HG03064 (cell line): ENCODE measurements around the gene CFAP251.
"Not testable (repeated sequence)": the region's sequence is repeated elsewhere in the genome, so short reads cannot be mapped to it uniquely, and the experiment has no call there.

ENCODE experiments used
- ATAC-seq: cut with Tn5 transposase; IDR thresholded peaks from one replicate; pipeline ENCODE4 v1.9.1; 2021; ENCODE audit warnings: low read depth; ENCODE audit not compliant: unreplicated experiment

Gene CFAP251

DNA sequence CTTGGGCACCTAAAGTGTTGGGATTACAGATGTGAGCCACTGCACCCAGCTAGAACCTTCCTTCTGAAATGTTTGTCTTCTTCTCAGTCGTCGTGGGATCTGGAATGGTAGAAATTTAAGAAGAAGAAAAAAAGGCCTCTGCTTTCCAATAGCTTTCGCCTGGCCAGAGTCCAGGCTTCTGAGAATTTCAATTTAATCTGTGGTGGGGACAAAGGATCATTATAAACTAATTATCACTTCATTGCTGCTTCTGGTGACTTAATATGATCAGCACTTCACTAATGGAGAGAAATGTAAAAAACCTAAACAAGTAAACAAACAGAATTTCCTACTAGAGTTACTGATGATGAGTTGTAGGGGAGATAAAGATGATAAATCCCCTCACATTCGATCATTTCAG lies 51.3 kb downstream of the CFAP251 start:
- no peak for ATAC-seq

DNA sequence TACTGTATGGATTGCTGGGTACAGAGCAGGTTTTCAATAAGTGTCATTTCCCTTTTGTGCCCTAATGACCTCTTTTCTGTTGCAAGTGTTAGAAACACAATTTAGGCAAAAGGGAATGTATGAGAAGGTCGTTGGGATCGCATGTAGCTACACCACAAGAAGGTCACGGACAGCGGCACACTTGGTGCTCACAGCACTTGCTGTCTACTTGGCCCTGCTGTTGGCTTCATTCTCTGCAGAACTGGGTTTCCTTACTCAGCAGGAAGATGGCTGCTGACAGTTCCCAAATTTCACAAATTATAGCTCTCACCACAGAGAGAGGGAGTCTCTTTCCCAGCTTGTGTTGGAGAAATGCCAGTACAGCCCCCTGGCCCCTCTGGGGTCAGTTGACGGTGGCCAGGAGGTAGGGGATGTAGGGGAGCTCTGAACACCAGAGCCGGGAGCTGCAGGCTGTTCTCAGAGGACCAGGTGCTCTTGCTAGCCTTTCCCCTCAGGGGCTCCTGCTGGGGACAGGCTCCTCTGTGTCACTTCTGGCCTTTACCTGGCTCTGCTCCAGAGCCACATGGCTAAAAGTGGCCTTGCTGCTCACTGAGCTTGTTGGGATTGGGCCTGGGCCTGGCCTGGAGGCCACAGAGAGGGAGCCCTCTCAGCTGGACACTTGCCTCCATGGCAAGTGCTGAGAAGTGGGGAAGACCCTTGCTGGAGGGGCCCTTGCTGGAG lies 52.3 kb downstream of the CFAP251 start:
- ATAC-seq = no peak

DNA sequence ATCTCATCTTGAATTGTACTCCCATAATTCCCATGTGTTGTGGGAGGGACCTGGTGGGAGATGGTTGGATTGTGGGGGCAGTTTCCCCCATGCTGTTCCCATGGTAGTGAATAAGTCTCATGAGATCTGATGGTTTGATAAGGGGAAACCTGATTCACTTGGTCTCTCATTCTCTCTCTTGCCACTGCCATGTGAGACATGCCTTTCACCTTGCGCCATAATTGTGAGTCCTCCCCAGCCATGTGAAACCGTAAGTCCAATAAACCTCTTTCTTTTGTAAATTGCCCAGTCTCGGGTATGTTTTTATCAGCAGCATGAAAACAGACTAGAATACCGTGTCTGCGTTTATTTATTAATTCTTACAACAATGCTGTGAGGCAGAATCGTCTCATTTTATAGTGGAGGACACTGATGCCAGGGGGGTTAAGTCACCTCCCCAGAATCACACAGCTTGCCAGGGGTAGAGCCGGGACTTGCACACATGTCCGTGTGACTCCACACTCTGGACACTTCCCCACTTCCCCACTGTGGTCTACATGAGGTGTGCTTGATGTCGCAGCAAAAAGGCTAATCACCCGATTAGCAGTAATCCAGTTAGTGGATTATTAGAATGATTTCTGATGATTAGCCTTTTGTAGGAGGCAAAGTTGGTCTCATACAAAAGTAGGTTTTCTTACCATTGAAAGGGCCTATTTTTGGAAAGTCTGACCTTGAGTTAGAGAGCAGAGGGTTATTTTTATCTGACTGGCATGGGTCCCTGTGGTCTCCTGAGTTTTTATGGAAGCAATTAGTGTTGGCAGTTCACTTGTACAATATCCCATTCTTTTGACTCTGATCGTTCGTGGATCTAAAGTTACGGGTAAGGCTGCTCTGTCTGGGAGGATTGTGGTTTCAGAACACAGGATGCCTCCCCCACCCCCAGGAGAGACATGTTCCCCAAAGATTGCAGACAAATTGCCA lies 55.9 kb downstream of the CFAP251 start:
- ATAC-seq = no peak

- ATAC-seq = no peak
Observed at GRCh38 chr12:121975021-121975420, 56.6 kb downstream of the CFAP251 start.

GRCh38 chr12:121976950-121977349 lies 58.6 kb downstream of the CFAP251 start:
- ATAC-seq = no peak

DNA sequence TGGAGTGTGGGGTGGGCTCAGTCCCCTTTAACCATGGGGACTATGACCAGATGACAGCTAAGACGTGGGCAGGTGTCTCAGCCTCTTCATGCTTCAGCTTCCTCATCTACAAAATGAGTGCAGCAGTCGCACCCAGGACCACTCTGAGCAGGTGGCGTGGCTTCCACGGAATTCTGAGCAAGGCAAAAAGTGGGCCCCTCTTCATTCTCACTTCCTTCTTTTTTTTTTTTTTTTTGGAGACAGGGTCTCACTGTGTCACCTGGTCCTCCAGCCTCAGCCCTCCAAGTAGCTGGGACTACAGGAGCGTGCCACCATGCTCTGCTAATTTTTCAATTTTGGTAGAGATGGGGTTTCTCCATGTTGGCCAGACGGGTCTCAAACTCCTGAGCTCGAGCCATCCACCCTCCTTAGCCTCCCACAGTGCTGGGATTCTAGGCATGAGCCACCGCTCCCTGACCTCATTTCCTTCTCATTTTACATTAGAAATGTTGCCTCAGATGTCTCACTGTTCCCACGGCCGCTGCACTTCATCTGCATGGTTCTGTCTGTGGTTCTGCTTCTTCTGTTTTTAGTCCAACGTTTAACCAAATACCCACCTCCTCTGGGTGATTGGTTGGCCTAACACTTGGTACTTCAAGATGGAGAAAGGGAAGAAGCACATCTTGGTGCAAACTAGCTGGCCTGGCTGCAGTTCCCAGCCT lies 61.9 kb downstream of the CFAP251 start:
- no peak for ATAC-seq

GRCh38 chr12:121980892-121981272 lies 62.5 kb downstream of the CFAP251 start:
- ATAC-seq = no peak

DNA sequence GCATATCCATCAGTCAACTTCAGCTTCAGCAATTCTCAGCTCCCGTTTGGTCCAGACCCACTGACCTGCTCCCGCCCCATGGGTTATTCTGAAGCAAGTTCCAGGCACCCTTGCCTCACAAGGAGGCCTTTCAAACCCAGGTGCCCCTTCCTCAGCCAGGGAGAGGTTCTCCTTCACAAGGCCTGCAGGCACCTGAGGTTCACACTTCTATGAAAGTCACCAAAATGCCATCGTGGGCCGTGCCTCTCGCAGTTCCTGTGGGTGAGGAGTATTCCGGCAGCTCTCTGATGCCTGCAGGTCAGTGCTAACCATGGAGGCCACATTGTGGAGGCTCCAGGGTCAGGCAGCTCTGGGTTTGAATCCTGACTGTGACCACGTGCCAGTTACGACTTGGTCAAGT lies 63.1 kb downstream of the CFAP251 start:
- ATAC-seq = no peak

DNA sequence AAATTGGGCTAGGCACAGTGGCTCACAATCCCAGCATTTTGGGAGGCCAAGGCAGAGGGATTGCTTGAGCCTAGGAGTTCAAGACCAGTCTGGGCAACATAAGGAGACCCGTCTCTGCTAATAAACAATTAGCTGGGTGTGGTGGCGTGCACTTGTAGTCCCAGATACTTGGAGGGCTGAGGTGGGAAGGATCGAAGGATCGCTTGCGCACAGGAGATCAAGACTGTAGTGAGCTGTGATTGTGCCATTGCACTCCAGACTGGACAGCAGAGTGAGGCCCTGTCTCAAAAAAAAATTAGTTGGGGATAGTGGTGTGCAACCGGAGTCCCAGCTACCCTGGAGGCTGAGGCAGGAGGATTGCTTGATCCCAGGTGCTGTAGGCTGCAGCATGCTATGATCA lies 64.6 kb downstream of the CFAP251 start:
- ATAC-seq = no peak

GRCh38 chr12:121983536-121984210 lies 65.3 kb downstream of the CFAP251 start:
- ATAC-seq = no peak

DNA sequence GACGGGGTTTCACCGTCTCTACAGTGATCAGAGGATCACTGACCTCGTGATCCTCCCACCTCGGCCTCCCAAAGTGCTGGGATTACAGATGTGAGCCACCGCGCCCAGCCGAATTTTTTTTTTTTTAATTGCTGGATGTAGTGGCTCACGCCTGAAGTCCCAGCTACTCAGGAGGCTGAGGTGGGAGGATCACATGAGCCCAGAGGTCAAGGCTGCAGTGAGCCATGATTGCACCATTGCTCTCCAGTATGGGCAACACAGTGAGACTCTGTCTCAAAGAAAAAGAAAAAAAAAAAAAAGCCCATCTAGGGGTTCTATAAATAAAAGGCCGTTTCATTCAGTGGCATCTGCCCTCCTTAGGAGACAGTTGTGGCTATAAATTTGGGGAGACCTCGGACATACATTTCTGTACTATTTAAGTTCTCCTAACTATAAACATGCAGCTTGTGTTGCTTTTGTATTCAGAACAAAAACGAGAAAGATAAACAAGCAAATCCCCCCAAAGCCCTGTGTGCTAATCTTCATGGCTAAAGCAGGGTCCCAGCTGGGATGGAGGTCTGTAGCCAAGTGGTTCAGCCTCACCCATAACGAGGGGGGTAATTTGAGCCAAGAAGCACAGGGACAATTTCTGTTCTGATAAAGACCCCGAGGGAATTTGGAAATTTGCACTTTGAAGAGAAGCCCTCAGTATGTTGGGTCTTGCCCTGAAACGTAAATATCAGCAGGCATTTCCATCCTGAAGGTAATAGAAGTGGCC lies 68.3 kb downstream of the CFAP251 start:
- ATAC-seq = no peak

DNA sequence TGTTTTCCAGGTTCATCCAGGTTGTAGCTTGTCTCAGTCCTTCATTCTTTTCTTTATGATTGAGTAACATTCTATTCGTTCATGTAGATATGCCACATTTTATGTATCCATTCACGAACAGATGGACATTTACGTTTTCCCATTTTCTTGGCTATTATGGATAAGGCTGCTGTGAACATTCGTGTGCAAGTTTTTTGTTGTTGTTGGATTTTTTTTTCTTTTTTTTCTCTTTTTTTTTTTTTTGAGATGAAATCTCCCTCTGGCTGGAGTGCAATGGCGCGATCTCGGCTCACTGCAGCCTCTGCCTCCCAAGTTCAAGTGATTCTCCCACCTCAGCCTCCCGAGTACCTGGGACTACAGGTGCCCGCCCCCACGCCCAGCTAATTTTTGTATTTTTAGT lies 70.1 kb downstream of the CFAP251 start:
- not testable (repeated sequence) for ATAC-seq

- ATAC-seq = no peak
Observed at GRCh38 chr12:121989276-121990113, 71.1 kb downstream of the CFAP251 start.

GRCh38 chr12:121990114-121990647 lies 71.8 kb downstream of the CFAP251 start:
- ATAC-seq = no peak

DNA sequence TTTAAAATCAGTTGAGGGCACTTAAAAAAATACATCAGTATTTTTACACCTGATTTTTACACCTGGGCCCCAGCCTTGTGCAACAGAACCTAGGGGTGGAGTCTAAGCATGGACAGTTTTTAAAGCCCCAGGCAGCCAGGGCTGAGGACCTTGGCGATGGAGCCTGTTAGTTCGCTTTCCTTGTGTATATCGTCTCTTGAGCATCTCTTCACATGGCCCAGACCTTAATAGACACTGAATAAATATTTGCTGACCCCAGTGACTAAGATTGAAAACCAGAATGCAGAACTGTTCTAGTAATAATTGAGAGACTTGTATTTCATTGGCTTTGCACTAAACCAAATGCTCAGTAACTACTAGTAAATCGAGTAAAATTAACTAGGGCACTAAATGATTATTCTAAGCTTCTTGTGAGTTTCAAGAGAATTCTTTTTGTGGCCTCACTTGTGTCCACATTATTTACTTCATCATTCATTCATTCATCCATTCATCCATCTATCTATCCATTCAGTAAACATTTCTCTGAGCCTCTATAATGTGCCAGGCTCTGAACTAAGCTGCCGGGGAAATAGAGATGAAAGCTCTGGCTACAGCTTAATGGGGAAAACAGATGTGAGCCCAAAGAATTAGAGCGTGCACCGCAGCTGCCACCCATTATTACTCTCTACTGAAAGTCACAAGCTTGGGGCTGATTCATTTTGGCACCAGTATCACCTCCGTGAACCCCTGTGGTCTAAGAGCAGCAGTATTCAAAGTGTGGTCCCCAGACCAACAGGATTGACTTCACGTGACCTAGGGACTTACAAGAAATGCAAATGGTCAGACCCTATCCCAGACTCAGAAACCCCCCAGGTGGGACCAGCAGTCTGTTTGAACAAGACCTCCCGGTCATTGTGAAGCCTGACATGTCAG lies 72.6 kb downstream of the CFAP251 start:
- peak; percentile 67 for ATAC-seq

DNA sequence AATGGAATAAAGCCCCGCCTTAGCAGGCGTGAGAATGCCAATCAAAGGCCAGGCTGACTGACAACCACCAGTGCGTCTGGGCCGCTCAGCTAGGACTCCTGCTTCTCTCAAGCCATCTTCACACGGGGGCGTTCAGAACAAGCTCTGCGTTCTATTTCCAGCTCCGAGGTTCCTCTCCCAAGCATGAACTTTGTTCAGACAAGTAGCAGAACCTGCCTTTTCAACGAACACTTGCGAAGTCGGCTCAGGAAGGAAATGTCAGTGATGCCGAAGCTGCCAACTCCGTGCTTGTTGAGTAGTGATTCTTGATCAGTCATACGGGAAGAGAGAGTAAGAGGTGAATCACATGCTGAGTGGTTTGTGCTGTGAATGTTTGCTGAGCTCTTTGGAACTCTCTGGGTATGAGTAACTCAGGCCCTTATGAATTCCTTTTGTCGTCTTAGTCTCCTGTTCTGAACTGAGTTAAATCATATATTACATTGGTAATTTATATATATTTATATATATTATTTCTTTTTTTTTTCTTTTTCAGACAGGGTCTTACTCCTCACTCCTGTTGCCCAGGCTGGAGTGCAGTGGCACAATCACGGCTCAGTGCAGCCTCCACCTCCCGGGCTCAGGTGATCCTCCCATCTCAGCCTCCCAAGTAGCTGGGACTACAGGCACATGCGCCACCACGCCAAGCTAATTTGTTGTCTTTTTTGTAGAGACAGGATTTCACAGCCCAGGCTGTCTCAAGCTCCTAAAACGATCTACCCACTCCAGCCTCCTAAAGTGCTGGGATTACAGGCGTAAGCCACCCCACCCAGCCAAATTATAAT lies 73.9 kb downstream of the CFAP251 start:
- peak; percentile 74 for ATAC-seq
